Measurements from ENCODE around the gene MAU2. TPM values are rescaled to one million over a fixed set of nuclear protein-coding genes. Genes with fewer than 3 reads are reported as not detected.
"Not testable (repeated sequence)": the region's sequence is repeated elsewhere in the genome, so short reads cannot be mapped to it uniquely, and the experiment has no call there.

The MAU2 gene
- total RNA-seq, 1 donor from 2014 or later, result 35.0 TPM

DNA sequence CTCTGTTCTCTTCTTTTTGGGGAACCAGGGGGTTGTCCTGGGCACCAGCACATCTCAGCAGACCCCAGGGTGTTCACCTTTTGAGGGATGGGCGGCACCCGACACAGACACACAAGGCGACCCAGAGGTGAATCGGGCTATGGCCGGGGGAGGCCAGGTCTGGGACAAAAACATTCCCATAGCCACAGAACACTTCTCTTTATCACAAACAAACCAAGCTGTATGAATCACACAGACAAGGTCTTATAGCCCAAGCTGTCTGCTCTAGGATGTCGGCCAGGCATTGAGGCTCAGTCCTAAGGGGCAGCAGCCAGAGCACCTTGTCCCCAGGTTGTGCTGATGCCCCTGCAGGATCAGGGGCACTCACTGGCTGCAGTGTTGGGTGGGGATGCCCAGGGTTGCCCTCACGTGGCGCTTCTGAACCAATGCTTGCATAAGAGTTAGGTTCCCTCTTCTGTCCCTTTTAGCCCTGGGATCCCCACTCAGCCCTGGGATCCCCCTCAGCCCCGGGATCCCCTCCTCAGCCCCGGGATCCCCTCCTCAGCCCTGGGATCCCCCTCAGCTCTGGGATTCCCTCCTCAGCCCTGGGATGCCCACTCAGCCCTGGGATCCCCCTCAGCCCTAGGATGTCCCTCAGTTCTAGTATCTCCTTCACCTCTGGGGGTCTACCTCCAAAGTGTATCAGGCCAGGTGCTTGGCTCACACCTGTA lies 26.9 kb downstream of the MAU2 start:
- no peak overlapping the region for H3K4me3 Mint-ChIP-seq
- Histone ChIP-seq H3K27me3 (no peaks in the 10 kb centered on the region), H3K36me3 (no peaks in the 10 kb centered on the region), H3K27ac (no peak overlapping the region), H3F3A (ENCODE audit: low read depth) (no peaks in the 10 kb centered on the region), H3K9me3 (ENCODE audit: low read depth) (no peaks in the 10 kb centered on the region), H3K9ac (no peak overlapping the region), H3K79me2 (ENCODE audit: low read depth) (no peaks in the 10 kb centered on the region), H4K20me1 (ENCODE audit: low read depth) (peaks cover 12% of the 10 kb centered on the region), H3K4me2 (no peak overlapping the region), H3K4me3 (no peak overlapping the region), H2AFZ (replicated peaks) (no peak overlapping the region), H3K4me1 (no peaks in the 10 kb centered on the region)
- H3K4me1 Mint-ChIP-seq, result no peaks in the 10 kb centered on the region
- H3K27ac Mint-ChIP-seq, result no peak overlapping the region
- H3K36me3 Mint-ChIP-seq, result peaks cover 21% of the 10 kb centered on the region
- no peak for DNase-seq (ENCODE audit: low spot score)
- TF ChIP-seq CTCF (IDR thresholded peaks at IDR 0.05) (no peak), EZH2phosphoT487 (IDR thresholded peaks at IDR 0.05) (no peak), EZH2 (IDR thresholded peaks at IDR 0.05) (no peak)
- peaks cover 4% of the 10 kb centered on the region for H3K27me3 Mint-ChIP-seq (ENCODE audit: insufficient read depth, low read depth)
- no peaks in the 10 kb centered on the region for H3K9me3 Mint-ChIP-seq

- DNase-seq (ENCODE audit: low spot score), result no peak
- Histone ChIP-seq H3K79me2 (ENCODE audit: low read depth) (no peaks in the 10 kb centered on the region), H3K4me1 (no peaks in the 10 kb centered on the region), H2AFZ (replicated peaks) (no peak overlapping the region), H3K4me3 (no peak overlapping the region), H4K20me1 (ENCODE audit: low read depth) (peaks cover 6% of the 10 kb centered on the region), H3K27me3 (no peaks in the 10 kb centered on the region), H3F3A (ENCODE audit: low read depth) (no peaks in the 10 kb centered on the region), H3K9me3 (ENCODE audit: low read depth) (no peaks in the 10 kb centered on the region), H3K4me2 (no peak overlapping the region), H3K27ac (no peak overlapping the region), H3K36me3 (no peaks in the 10 kb centered on the region), H3K9ac (no peak overlapping the region)
- Mint-ChIP-seq H3K9me3 (no peaks in the 10 kb centered on the region), H3K4me3 (no peak overlapping the region), H3K4me1 (no peaks in the 10 kb centered on the region), H3K36me3 (peaks cover 21% of the 10 kb centered on the region), H3K27me3 (ENCODE audit: insufficient read depth, low read depth) (peaks cover 4% of the 10 kb centered on the region), H3K27ac (no peak overlapping the region)
- TF ChIP-seq EZH2phosphoT487 (IDR thresholded peaks at IDR 0.05), result no peak
- no peak for TF ChIP-seq CTCF (IDR thresholded peaks at IDR 0.05)
- no peak for TF ChIP-seq EZH2 (IDR thresholded peaks at IDR 0.05)
These were observed 27.6 kb downstream of the MAU2 start for GRCh38 chr19:19348266-19348665.

DNA sequence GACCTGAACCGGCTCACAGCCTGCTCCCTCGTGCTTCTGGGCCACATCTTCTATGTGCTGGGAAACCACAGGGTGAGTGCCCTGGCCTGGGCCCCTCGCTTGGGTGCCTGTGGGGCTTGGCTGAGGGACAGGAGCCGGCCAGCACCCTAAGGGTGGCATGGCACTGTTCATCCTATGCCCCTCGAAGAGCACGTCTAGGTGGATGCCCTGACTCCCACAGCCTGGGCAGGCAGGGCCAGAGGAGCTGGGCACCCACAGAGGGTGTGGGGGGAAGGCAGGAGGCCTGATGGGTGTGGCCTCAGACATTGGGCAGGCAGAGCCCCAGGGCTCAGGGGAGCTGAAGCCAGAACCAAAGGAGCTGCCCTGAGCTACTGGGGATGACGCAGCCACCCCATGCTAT lies 28.7 kb downstream of the MAU2 start:
- no peak overlapping the region for H3K4me2 ChIP-seq
- H3K36me3 Mint-ChIP-seq, result peaks cover 23% of the 10 kb centered on the region
- H3K4me3 ChIP-seq, result no peak overlapping the region
- TF ChIP-seq CTCF (IDR thresholded peaks at IDR 0.05) (no peak), EZH2phosphoT487 (IDR thresholded peaks at IDR 0.05) (no peak), EZH2 (IDR thresholded peaks at IDR 0.05) (no peak)
- no peaks in the 10 kb centered on the region for H3K79me2 ChIP-seq (ENCODE audit: low read depth)
- no peaks in the 10 kb centered on the region for H3K4me1 ChIP-seq
- H3K9ac ChIP-seq, result no peak overlapping the region
- H3K9me3 ChIP-seq (ENCODE audit: low read depth), result no peaks in the 10 kb centered on the region
- no peaks in the 10 kb centered on the region for H4K20me1 ChIP-seq (ENCODE audit: low read depth)
- no peaks in the 10 kb centered on the region for H3K4me1 Mint-ChIP-seq
- no peaks in the 10 kb centered on the region for H3K36me3 ChIP-seq
- H3K27ac ChIP-seq, result no peak overlapping the region
- no peaks in the 10 kb centered on the region for H3K27me3 ChIP-seq
- no peaks in the 10 kb centered on the region for H3F3A ChIP-seq (ENCODE audit: low read depth)
- no peak overlapping the region for H2AFZ ChIP-seq (replicated peaks)
- DNase-seq (ENCODE audit: low spot score), result no peak
- H3K27me3 Mint-ChIP-seq (ENCODE audit: insufficient read depth, low read depth), result peaks cover 5% of the 10 kb centered on the region
- H3K4me3 Mint-ChIP-seq, result no peak overlapping the region
- no peak overlapping the region for H3K27ac Mint-ChIP-seq
- H3K9me3 Mint-ChIP-seq, result no peaks in the 10 kb centered on the region

GRCh38 chr19:19350756-19351155 lies 30.1 kb downstream of the MAU2 start:
- not testable (repeated sequence) for H3K36me3 ChIP-seq; H3K9me3 ChIP-seq (ENCODE audit: low read depth); H3K4me3 Mint-ChIP-seq; H3K27me3 ChIP-seq; H3F3A ChIP-seq (ENCODE audit: low read depth); H3K4me2 ChIP-seq; H2AFZ ChIP-seq (replicated peaks); H3K4me1 ChIP-seq; H3K27ac Mint-ChIP-seq; H3K27ac ChIP-seq; H3K4me1 Mint-ChIP-seq; H3K4me3 ChIP-seq; H3K79me2 ChIP-seq (ENCODE audit: low read depth); H3K27me3 Mint-ChIP-seq (ENCODE audit: insufficient read depth, low read depth); H4K20me1 ChIP-seq (ENCODE audit: low read depth); DNase-seq (ENCODE audit: low spot score); H3K9ac ChIP-seq; H3K9me3 Mint-ChIP-seq
- H3K36me3 Mint-ChIP-seq, result peaks cover 20% of the 10 kb centered on the region

Measured in neural progenitor cell (in vitro differentiated cells).